MM.1S (cell line): ENCODE results near the gene LATS1.

ENCODE experiments used
- DNase-seq: peaks from one replicate; pipeline ENCODE4 v3.0.0-alpha.2; 2015
- H2AFZ ChIP-seq: fragments of 300-600 bp; sonication (generic); 2 replicates; pipeline ENCODE4 v1.6.0; 2016; ENCODE audit warnings: antibody characterized with exemption, low read length
- H3F3A ChIP-seq: fragments of 300-600 bp; sonication (generic); 2 replicates; pipeline ENCODE4 v1.6.1; 2016; ENCODE audit warnings: mild to moderate bottlenecking, antibody characterized with exemption, low read length, moderate library complexity, mixed read lengths; ENCODE audit not compliant: insufficient read depth
- H3K27ac ChIP-seq: fragments of 300-600 bp; sonication (generic); 2 replicates; pipeline ENCODE4 v1.5.1; 2016; ENCODE audit warnings: mild to moderate bottlenecking, low read length
- H3K27me3 ChIP-seq: fragments of 300-600 bp; sonication (generic); replicated peaks from 2 replicates; pipeline ENCODE4 v1.6.0; 2016; ENCODE audit warnings: low read length; ENCODE audit not compliant: insufficient read depth
- H3K36me3 ChIP-seq: fragments of 300-600 bp; sonication (generic); replicated peaks from 2 replicates; pipeline ENCODE4 v1.6.1; 2016; ENCODE audit warnings: mild to moderate bottlenecking, low read length, mixed read lengths; ENCODE audit not compliant: insufficient read depth
- H3K4me1 ChIP-seq: fragments of 300-600 bp; sonication (generic); 2 replicates; pipeline ENCODE4 v1.6.1; 2016; ENCODE audit warnings: low read length, mixed read lengths
- H3K4me2 ChIP-seq: fragments of 300-600 bp; sonication (generic); 2 replicates; pipeline ENCODE4 v1.6.0; 2016; ENCODE audit warnings: low read depth, low read length
- H3K4me3 ChIP-seq: fragments of 300-600 bp; sonication (generic); 2 replicates; pipeline ENCODE4 v1.5.1; 2016; ENCODE audit warnings: low read length, mixed read lengths
- H3K79me2 ChIP-seq: fragments of 300-600 bp; sonication (generic); 2 replicates; pipeline ENCODE4 v1.6.1; 2016; ENCODE audit warnings: mixed run types, low read length, mixed read lengths
- H3K9ac ChIP-seq: fragments of 300-600 bp; sonication (generic); 2 replicates; pipeline ENCODE4 v1.6.1; 2016; ENCODE audit warnings: low read length, mixed read lengths
- H3K9me2 ChIP-seq: fragments of 300-600 bp; sonication (generic); replicated peaks from 2 replicates; pipeline ENCODE4 v1.6.1; 2016; ENCODE audit warnings: mild to moderate bottlenecking, low read length, mixed read lengths; ENCODE audit not compliant: insufficient read depth
- H3K9me3 ChIP-seq: fragments of 300-600 bp; sonication (generic); replicated peaks from 2 replicates; pipeline ENCODE4 v1.6.1; 2016; ENCODE audit warnings: mild to moderate bottlenecking, low read length, mixed read lengths; ENCODE audit not compliant: insufficient read depth
- H4K20me1 ChIP-seq: fragments of 300-600 bp; sonication (generic); 2 replicates; pipeline ENCODE4 v1.6.1; 2016; ENCODE audit warnings: mild to moderate bottlenecking, low read length, moderate library complexity, mixed read lengths; ENCODE audit not compliant: insufficient read depth
- EZH2 ChIP-seq: fragments of 300-600 bp; sonication (generic); optimal IDR thresholded peaks from 2 replicates; pipeline ENCODE3; 2017; ENCODE audit warnings: low read depth, mild to moderate bottlenecking, antibody characterized with exemption, low read length, mixed read lengths
- EZH2phosphoT487 ChIP-seq: fragments of 300-600 bp; sonication (generic); IDR thresholded peaks from 2 replicates; pipeline ENCODE4 v1.6.1; 2018; ENCODE audit warnings: antibody characterized with exemption, low read length
- TF ChIP-seq, protein P1 (sequence below): fragments of 300-600 bp; sonication (generic); IDR thresholded peaks from 2 replicates; pipeline ENCODE4 v1.5.1; 2016; ENCODE audit warnings: antibody characterized with exemption, low read length, mixed read lengths

The LATS1 gene

DNA sequence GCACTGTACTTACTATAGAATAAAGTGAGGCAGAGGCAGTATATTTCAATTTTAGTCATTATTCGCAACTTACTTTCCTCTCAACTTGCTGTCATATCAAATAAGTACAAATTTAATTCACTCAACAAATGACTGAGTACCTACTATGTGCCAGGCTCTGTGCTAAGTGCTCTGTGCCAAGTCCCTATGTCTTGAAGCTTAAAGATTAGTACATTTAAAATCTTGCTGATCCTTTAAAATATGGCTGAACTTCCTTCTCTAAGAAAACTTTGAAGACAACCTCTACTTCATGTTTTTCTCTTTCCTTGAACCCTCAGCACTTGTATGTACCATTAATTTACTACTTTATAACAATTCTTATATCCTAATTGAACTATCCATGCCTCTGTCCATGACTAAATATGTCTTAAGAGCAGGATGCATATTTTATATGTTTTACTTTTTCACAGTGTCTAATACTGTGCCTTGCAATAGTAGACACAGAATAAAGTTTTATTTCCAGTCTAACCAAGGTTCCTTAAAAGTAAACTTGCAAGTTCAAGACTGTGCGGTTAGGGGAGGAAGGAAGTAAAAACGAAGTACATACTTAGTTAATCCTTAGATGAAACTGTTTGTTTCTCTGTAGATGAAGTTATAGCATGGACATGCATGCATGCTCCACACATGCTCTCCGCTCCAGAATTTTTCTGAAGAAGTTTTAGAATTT lies 10.0 kb upstream of the LATS1 start:
- no peak overlapping the region for H3K4me2 ChIP-seq
- H2AFZ ChIP-seq, result no peak overlapping the region
- no peaks in the 10 kb centered on the region for H3K9me2 ChIP-seq
- H3K79me2 ChIP-seq, result no peaks in the 10 kb centered on the region
- no peaks in the 10 kb centered on the region for H3K36me3 ChIP-seq
- TF ChIP-seq, protein P1, sequence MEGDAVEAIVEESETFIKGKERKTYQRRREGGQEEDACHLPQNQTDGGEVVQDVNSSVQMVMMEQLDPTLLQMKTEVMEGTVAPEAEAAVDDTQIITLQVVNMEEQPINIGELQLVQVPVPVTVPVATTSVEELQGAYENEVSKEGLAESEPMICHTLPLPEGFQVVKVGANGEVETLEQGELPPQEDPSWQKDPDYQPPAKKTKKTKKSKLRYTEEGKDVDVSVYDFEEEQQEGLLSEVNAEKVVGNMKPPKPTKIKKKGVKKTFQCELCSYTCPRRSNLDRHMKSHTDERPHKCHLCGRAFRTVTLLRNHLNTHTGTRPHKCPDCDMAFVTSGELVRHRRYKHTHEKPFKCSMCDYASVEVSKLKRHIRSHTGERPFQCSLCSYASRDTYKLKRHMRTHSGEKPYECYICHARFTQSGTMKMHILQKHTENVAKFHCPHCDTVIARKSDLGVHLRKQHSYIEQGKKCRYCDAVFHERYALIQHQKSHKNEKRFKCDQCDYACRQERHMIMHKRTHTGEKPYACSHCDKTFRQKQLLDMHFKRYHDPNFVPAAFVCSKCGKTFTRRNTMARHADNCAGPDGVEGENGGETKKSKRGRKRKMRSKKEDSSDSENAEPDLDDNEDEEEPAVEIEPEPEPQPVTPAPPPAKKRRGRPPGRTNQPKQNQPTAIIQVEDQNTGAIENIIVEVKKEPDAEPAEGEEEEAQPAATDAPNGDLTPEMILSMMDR, result no peak
- TF ChIP-seq EZH2phosphoT487, result no peak
- TF ChIP-seq EZH2, result no peak
- no peaks in the 10 kb centered on the region for H3F3A ChIP-seq
- no peaks in the 10 kb centered on the region for H3K27me3 ChIP-seq
- H4K20me1 ChIP-seq, result no peaks in the 10 kb centered on the region
- no peak for DNase-seq
- H3K9ac ChIP-seq, result no peak overlapping the region
- H3K4me1 ChIP-seq, result no peaks in the 10 kb centered on the region
- no peak overlapping the region for H3K4me3 ChIP-seq
- H3K27ac ChIP-seq, result no peak overlapping the region
- no peaks in the 10 kb centered on the region for H3K9me3 ChIP-seq

DNA sequence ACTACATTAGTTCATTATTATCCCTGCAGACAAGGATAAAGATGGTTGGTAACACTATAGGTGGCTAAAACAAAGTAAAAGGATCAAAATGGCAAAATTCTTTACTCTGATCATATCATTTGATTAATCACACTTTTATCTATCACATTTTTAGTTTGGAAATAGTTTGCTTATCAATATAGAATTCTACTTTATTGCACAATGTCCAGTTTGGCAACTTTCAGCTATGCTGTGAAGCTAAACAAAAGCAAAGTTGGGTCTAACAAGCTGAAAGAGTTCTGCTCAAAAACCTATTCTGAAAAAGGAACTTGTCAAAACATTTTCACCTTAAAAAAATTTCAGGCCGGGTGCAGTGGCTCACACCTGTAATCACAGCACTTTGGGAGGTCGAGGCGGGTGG lies 7.9 kb upstream of the LATS1 start:
- no peak for TF ChIP-seq EZH2
- TF ChIP-seq EZH2phosphoT487, result no peak
- TF ChIP-seq, protein P1, result no peak
- Histone ChIP-seq H3K9ac (no peak overlapping the region), H3K9me3 (no peaks in the 10 kb centered on the region), H3K27ac (no peak overlapping the region), H3K79me2 (no peaks in the 10 kb centered on the region), H3K4me3 (no peak overlapping the region), H3K27me3 (no peaks in the 10 kb centered on the region), H3K4me1 (no peaks in the 10 kb centered on the region), H2AFZ (no peak overlapping the region), H3K36me3 (no peaks in the 10 kb centered on the region), H3K9me2 (no peaks in the 10 kb centered on the region), H3F3A (no peaks in the 10 kb centered on the region), H4K20me1 (no peaks in the 10 kb centered on the region), H3K4me2 (no peak overlapping the region)
- DNase-seq, result no peak

DNA sequence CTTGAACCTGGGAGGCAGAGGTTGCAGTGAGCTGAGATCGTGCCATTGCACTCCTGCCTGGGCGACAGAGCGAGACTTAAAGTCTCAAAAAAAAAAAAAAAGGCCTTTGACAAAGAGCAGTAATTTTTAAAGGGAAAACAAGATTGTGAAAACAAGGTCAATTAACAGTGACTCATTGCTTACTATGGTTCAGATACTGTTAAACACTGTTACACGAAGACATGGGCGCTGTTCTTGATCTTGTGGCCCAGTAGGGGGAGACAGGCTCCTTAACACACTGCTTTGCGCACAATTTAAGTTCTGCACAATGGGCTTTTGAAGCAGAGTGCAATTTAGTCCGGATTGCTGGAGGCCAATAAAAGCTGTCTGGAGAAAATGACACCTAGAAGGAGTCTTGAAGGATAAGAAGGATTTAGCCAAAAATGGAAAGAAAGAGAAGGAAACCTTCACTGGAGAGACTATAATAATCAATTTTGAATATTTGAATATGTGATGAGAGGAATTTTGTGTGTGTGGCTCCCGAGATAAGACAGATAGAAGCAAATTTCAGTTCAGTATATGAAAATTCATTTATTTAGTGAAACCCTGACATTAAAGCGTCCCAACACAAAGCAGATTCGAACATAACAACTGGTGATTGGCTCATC lies 6.0 kb upstream of the LATS1 start:
- no peak for DNase-seq
- H3K36me3 ChIP-seq, result no peaks in the 10 kb centered on the region

More for the DNA sequence above, 6.0 kb upstream of the LATS1 start:
- Histone ChIP-seq H3K9ac (no peak overlapping the region), H3F3A (no peaks in the 10 kb centered on the region), H3K4me2 (no peak overlapping the region), H3K9me2 (no peaks in the 10 kb centered on the region), H2AFZ (no peak overlapping the region), H3K79me2 (no peaks in the 10 kb centered on the region), H3K27me3 (no peaks in the 10 kb centered on the region), H3K4me3 (no peak overlapping the region), H3K4me1 (no peaks in the 10 kb centered on the region), H3K9me3 (no peaks in the 10 kb centered on the region), H4K20me1 (no peaks in the 10 kb centered on the region), H3K27ac (no peak overlapping the region)
- TF ChIP-seq EZH2, result no peak
- TF ChIP-seq, protein P1, result peak; percentile 39
